B cell (primary cell): ENCODE measurements around the gene AIG1.

ENCODE experiments used
- CTCF ChIP-seq: fragments of 200-600 bp; IDR thresholded peaks from one replicate; pipeline ENCODE4 v1.8.0; 2022; ENCODE audit warnings: antibody characterized with exemption, mild to moderate bottlenecking
- EZH2 ChIP-seq: IDR thresholded peaks from 2 replicates; pipeline ENCODE4 v1.6.1; 2012; ENCODE audit warnings: borderline replicate concordance, low read depth, mild to moderate bottlenecking, moderate library complexity, low read length; ENCODE audit not compliant: insufficient read depth, poor library complexity, severe bottlenecking

GRCh38 chr6:143262859-143263258, 202.2 kb downstream of the AIG1 start:
- TF ChIP-seq CTCF, result no peak
- TF ChIP-seq EZH2, result no peak
